GM13977 (cell line): ENCODE measurements around the gene PCDHAC1.

Experiments used
- DNase-seq: peaks from one replicate; pipeline ENCODE4 v3.0.0; 2012; ENCODE audit warnings: low spot score
- in situ Hi-C: fragments of 300-500 bp; cut with MboI; formaldehyde crosslinking; loops from one replicate; pipeline ENCODE4 v1.12.0; 2022; ENCODE audit warnings: low sequenced_read_pairs, low pct_unique_long_range_greater_than_20kb, mixed read lengths, inconsistent platforms; ENCODE audit not compliant: unreplicated experiment
- TF ChIP-seq, protein P1 (sequence below): IDR thresholded peaks from 2 replicates; pipeline ENCODE4 v1.5.1; 2012; ENCODE audit warnings: mild to moderate bottlenecking, control low read depth; ENCODE audit not compliant: insufficient read depth; ENCODE audit errors: extremely low read depth, missing control alignments

Gene PCDHAC1

DNA sequence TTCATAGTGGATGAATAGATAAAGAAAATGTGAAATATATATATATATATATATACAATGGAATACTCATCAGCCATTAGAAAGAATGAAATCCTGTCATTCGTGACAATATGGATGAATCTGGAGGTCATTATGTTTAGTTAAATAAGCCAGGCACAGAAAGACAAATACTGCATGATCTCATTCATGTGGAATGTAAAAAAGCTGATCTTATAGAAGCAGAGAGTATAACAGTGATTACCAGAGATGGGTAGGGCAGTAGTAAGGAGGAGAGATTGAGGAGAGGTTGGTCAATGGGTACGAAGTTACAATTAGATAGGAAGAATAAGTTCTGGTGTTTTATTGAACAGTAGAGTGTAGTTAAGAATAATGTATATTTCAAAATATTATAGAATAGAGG is 20.5 kb downstream of the PCDHAC1 start:
- TF ChIP-seq, protein P1, sequence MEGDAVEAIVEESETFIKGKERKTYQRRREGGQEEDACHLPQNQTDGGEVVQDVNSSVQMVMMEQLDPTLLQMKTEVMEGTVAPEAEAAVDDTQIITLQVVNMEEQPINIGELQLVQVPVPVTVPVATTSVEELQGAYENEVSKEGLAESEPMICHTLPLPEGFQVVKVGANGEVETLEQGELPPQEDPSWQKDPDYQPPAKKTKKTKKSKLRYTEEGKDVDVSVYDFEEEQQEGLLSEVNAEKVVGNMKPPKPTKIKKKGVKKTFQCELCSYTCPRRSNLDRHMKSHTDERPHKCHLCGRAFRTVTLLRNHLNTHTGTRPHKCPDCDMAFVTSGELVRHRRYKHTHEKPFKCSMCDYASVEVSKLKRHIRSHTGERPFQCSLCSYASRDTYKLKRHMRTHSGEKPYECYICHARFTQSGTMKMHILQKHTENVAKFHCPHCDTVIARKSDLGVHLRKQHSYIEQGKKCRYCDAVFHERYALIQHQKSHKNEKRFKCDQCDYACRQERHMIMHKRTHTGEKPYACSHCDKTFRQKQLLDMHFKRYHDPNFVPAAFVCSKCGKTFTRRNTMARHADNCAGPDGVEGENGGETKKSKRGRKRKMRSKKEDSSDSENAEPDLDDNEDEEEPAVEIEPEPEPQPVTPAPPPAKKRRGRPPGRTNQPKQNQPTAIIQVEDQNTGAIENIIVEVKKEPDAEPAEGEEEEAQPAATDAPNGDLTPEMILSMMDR = no peak
- DNase-seq = no peak
- in situ Hi-C loops = no loop called here

DNA sequence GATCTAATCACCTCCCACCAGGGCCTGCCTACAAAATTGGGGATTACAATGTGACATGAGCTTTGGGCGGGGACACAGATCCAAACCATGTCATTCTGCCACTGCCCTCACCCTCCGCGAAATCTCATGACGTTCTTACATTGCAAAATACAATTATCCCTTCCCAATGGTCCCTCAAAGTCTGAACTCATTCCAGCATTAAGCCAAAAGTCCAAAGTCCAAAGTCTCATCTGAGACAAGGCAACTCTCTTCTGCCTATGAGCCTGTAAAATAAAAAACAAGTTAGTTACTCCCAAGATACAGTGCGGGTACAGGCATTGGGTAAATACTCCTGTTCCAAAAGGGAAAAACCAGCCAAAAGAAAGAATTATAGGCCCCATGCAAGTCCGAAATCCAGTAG is 25.5 kb downstream of the PCDHAC1 start:
- TF ChIP-seq, protein P1 = no peak
- DNase-seq = no peak
- in situ Hi-C loops = no loop called here

DNA sequence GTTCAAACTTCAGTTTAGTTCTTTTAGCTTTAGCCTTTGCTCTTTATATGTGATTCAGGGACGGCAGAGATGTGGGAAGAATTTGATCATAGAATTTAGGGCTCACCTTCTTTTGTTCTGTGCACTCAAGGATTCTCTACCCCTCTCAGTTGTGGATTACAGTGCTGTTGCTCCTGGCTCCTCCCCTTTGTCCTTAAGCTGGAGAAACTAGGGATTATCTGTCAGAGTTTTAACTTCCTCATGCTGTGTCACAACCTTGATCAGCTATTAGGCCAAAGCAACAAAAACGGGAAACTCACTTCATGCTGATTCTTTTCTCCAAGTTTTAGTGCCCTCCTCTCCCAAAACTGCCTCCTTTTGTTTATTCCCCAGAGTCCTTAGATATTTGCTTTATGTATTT is 27.1 kb downstream of the PCDHAC1 start:
- TF ChIP-seq, protein P1 = no peak
- in situ Hi-C loops = no loop called here
- DNase-seq = no peak

DNA sequence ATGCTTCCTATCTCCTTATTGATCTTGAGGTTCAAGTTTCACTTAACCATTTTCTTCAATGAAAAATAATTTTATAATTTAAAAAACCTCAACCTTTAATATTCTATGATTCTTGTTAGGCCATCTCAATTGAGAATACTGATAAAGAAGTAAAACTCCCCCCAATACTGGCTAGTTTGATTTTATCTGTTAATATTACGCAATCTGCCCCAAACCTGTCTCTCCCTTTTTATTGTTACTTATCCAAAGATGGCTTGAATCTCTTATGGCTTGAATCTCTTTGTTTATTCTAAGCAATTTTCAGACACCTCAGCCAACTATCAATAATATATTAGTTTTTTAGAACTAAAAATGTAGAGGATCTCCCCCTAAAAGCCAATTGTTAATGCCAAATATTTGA is 36.1 kb downstream of the PCDHAC1 start:
- DNase-seq = no peak
- TF ChIP-seq, protein P1 = no peak
- in situ Hi-C loops = no loop called here

DNA sequence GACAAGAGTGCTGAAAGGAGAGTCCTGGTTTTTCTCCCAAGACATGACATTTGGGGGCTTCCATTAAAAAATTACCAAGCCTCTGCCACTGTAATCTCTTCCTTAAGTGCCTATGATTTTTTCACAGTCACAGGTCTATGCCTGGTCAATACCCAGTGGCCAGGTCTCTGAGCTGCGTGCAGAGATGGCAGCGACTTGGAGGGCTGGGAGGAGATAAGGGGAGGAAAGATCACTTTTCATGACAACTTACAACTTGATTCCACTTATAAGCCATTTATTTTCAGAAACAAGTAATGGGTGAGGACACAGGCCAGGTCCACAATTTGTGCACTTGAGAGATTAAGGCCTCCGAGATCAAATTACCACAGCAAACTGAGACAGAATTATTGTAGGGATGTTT is 38.3 kb downstream of the PCDHAC1 start:
- DNase-seq = no peak
- TF ChIP-seq, protein P1 = no peak
- in situ Hi-C loops = no loop called here

DNA sequence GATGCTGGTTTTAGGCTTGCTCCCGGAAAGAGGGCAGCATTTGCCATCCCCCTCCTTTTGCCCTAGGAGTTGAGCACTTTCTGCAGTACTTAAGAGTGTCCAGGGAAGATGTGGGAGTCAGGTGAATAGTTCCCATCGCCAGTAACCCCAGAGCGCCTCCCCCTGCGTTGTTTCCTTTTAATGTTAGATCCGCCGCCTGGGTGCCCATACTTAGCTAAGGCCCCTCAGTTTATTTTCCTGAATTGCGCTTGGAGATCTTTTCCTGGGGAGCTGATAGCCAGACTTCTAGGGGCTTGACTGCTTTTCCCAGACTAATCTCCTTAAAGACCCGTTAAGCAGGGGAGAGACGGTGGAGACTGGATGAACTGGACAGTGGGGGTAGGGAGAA is 39.8 kb downstream of the PCDHAC1 start:
- no peak for DNase-seq
- TF ChIP-seq, protein P1 = no peak
- in situ Hi-C loops = no loop called here
